NCI-H1092 (cell line): ENCODE results near the gene EBF4.

Experiments
- DNase-seq: peaks from one replicate; lab custom pipeline; 2025; lab: John Stamatoyannopoulos, UW

The EBF4 gene

GRCh38 chr20:2692036-2692885, at the start of gene EBF4:
TSS of gene EBF4 (plus strand) at chr20:2692780. CDS start at chr20:2693646, 866 bp downstream.
- DNase-seq = peak; percentile 10

- DNase-seq = no peak
Measured at GRCh38 chr20:2643708-2644107, 48.9 kb upstream of the EBF4 start.

- DNase-seq = peak; percentile 89
Measured at GRCh38 chr20:2651772-2652723, 40.5 kb upstream of the EBF4 start, which contains the start of gene NOP56. TSS of gene NOP56 (plus strand) at chr20:2652632. CDS start at chr20:2652661, 29 bp downstream.

GRCh38 chr20:2652724-2653555, 39.6 kb upstream of the EBF4 start:
- DNase-seq = peak; percentile 55

GRCh38 chr20:2653556-2654383, 38.8 kb upstream of the EBF4 start:
- DNase-seq = no peak

GRCh38 chr20:2654384-2654822, 38.2 kb upstream of the EBF4 start:
- DNase-seq = no peak

GRCh38 chr20:2654831-2655230, 37.7 kb upstream of the EBF4 start:
- DNase-seq = no peak

GRCh38 chr20:2655331-2656116, 37.1 kb upstream of the EBF4 start:
- no peak for DNase-seq

- DNase-seq = no peak
Measured at GRCh38 chr20:2656471-2657117, 36.0 kb upstream of the EBF4 start.

- DNase-seq = no peak
Measured at GRCh38 chr20:2657241-2657640, 35.3 kb upstream of the EBF4 start.

GRCh38 chr20:2657674-2658073, 34.9 kb upstream of the EBF4 start:
- DNase-seq = no peak

- no peak for DNase-seq
Measured at GRCh38 chr20:2658414-2659354, 33.9 kb upstream of the EBF4 start.

- DNase-seq = no peak
Measured at GRCh38 chr20:2659547-2659946, 33.0 kb upstream of the EBF4 start.

GRCh38 chr20:2663364-2663886, 29.2 kb upstream of the EBF4 start:
- DNase-seq = no peak

GRCh38 chr20:2663887-2664719, 28.5 kb upstream of the EBF4 start, which contains the start of gene IDH3B:
TSS of gene IDH3B (minus strand) at chr20:2664216. CDS start at chr20:2664188, 28 bp downstream.
- peak; percentile 83 for DNase-seq

- DNase-seq = no peak
Measured at GRCh38 chr20:2671977-2672376, 20.6 kb upstream of the EBF4 start.

- DNase-seq = no peak
Measured at GRCh38 chr20:2672446-2672845, 20.1 kb upstream of the EBF4 start.
